Ishikawa (cell line): ENCODE results near the gene NUDT14.
A peak's percentile ranks its signal among the peaks of the same experiment; 100 is the strongest.

Source experiments
- CEBPB ChIP-seq: IDR thresholded peaks from 2 replicates; pipeline ENCODE4 v1.6.1; 2012
- CREB1 ChIP-seq: IDR thresholded peaks from 2 replicates; pipeline ENCODE4 v1.6.1; 2012; ENCODE audit warnings: low read depth
- EGR1 ChIP-seq: IDR thresholded peaks from 2 replicates; pipeline ENCODE4 v1.6.1; 2012
- EP300 ChIP-seq: IDR thresholded peaks from 2 replicates; pipeline ENCODE4 v1.6.1; 2012; ENCODE audit warnings: borderline replicate concordance
- FOXM1 ChIP-seq: IDR thresholded peaks from 2 replicates; pipeline ENCODE4 v1.6.1; 2012; ENCODE audit warnings: low read depth, borderline replicate concordance
- MAX ChIP-seq: IDR thresholded peaks from 2 replicates; pipeline ENCODE4 v1.6.1; 2012
- NFIC ChIP-seq: IDR thresholded peaks from 2 replicates; pipeline ENCODE4 v1.6.1; 2012
- RAD21 ChIP-seq: IDR thresholded peaks from 2 replicates; pipeline ENCODE4 v1.6.1; 2012; ENCODE audit warnings: low read depth
- REST ChIP-seq: IDR thresholded peaks from 2 replicates; pipeline ENCODE4 v1.6.1; 2012; ENCODE audit warnings: low read depth, mild to moderate bottlenecking
- TAF1 ChIP-seq: IDR thresholded peaks from 2 replicates; pipeline ENCODE4 v1.6.1; 2012; ENCODE audit warnings: low read depth, mild to moderate bottlenecking
- TCF12 ChIP-seq: IDR thresholded peaks from 2 replicates; pipeline ENCODE4 v1.6.1; 2012; ENCODE audit warnings: low read depth
- TEAD4 ChIP-seq: IDR thresholded peaks from 2 replicates; pipeline ENCODE4 v1.6.1; 2012
- USF1 ChIP-seq: IDR thresholded peaks from 2 replicates; pipeline ENCODE4 v1.6.1; 2012
- YY1 ChIP-seq: IDR thresholded peaks from 2 replicates; pipeline ENCODE4 v1.6.1; 2012; ENCODE audit warnings: low read depth
- ZBTB7A ChIP-seq: IDR thresholded peaks from 2 replicates; pipeline ENCODE4 v1.6.1; 2012; ENCODE audit warnings: low read depth

NUDT14 gene

GRCh38 chr14:105198588-105198987 is 17.5 kb upstream of the NUDT14 start:
- TF ChIP-seq NFIC: no peak

GRCh38 chr14:105197211-105197641 is 16.1 kb upstream of the NUDT14 start:
- TF ChIP-seq NFIC (no peak), YY1 (no peak), TAF1 (no peak), USF1 (peak; percentile 58), MAX (peak; percentile 68)

- 0 out of 2 replicates have a peak, but pooled peaks have one; percentile 43 for TF ChIP-seq ZBTB7A
- TF ChIP-seq CEBPB: no peak
Observed at GRCh38 chr14:105196265-105196960, 15.3 kb upstream of the NUDT14 start.

- TF ChIP-seq NFIC: no peak
- no peak for TF ChIP-seq TEAD4
- peak; percentile 13; the same call in 1 of the 2 replicates for TF ChIP-seq ZBTB7A
- TF ChIP-seq MAX: no peak
- TF ChIP-seq YY1: no peak
- TF ChIP-seq USF1: no peak
- TF ChIP-seq FOXM1: no peak
Observed at GRCh38 chr14:105195522-105196264, 14.6 kb upstream of the NUDT14 start.

GRCh38 chr14:105195051-105195450 is 13.9 kb upstream of the NUDT14 start:
- TF ChIP-seq EGR1 (no peak), FOXM1 (no peak), CREB1 (no peak), USF1 (no peak), CEBPB (no peak), YY1 (no peak), TAF1 (no peak), EP300 (no peak), TCF12 (no peak), MAX (no peak), TEAD4 (no peak), RAD21 (no peak), ZBTB7A (no peak), NFIC (no peak)

- no peak for TF ChIP-seq CEBPB
- TF ChIP-seq NFIC: peak; percentile 52; the same call in 1 of the 2 replicates
- TF ChIP-seq YY1: no peak
Observed at GRCh38 chr14:105193916-105194782, 13.0 kb upstream of the NUDT14 start.

GRCh38 chr14:105192866-105193731 is 12.0 kb upstream of the NUDT14 start:
- no peak for TF ChIP-seq EGR1
- no peak for TF ChIP-seq TAF1
- no peak; the same call in 1 of the 2 replicates for TF ChIP-seq ZBTB7A
- no peak for TF ChIP-seq MAX
- TF ChIP-seq REST: no peak
- TF ChIP-seq CEBPB: no peak
- TF ChIP-seq NFIC: no peak
- no peak for TF ChIP-seq FOXM1
- TF ChIP-seq YY1: no peak
- no peak for TF ChIP-seq EP300
- no peak for TF ChIP-seq CREB1
- no peak for TF ChIP-seq RAD21
- TF ChIP-seq TEAD4: no peak
- TF ChIP-seq TCF12: no peak
- TF ChIP-seq USF1: no peak
